Heart left ventricle (tissue), 16 donors: ENCODE results near the gene SHF. TPM values are rescaled to one million over a fixed set of nuclear protein-coding genes. Genes with fewer than 3 reads are reported as not detected.

ENCODE experiments used
- ATAC-seq, 4 donors: fragments of 200-7000 bp; cut with Tn5 transposase; one replicate each; pipeline ENCODE4 v1.9.1; 2020 to 2022; ENCODE audit warnings: moderate library complexity in 4 of 4, mild to moderate bottlenecking in 3 of 4, moderate number of reproducible peaks in 1 of 4
- DNase-seq, 5 donors: peaks; one replicate each; pipeline ENCODE4 v3.0.0-alpha.2; 2020
- H3K27ac ChIP-seq, 12 donors: fragments of 200-600 bp; sonication (generic) in 4 of 12; one replicate each; pipeline versions ENCODE4 v1.5.0 to v1.8.0; 2016 to 2022; ENCODE audit warnings: mild to moderate bottlenecking in 2 of 12
- H3K27me3 ChIP-seq, 9 donors: fragments of 200-600 bp; sonication (generic) in 2 of 9; one replicate each; pipeline versions ENCODE4 v1.5.1 to v1.8.0; 2016 to 2022; ENCODE audit warnings: mild to moderate bottlenecking in 3 of 9
- H3K36me3 ChIP-seq, 9 donors: fragments of 200-600 bp; sonication (generic) in 2 of 9; one replicate each; pipeline versions ENCODE4 v1.5.0 to v1.8.0; 2018 to 2022; ENCODE audit warnings: mild to moderate bottlenecking in 2 of 9
- H3K4me1 ChIP-seq, 12 donors: fragments of 200-600 bp; sonication (generic) in 4 of 12; one replicate each; pipeline versions ENCODE4 v1.5.0 to v1.8.0; 2016 to 2022; ENCODE audit warnings: mild to moderate bottlenecking in 3 of 12
- H3K4me3 ChIP-seq, 12 donors: fragments of 200-600 bp; sonication (generic) in 4 of 12; one replicate each; pipeline versions ENCODE4 v1.5.0 to v1.8.0; 2017 to 2022; ENCODE audit warnings: mild to moderate bottlenecking in 9 of 12, moderate library complexity in 4 of 12
- H3K9me3 ChIP-seq, 12 donors: fragments of 200-600 bp; sonication (generic) in 4 of 12; one replicate each; pipeline versions ENCODE4 v1.5.0 to v1.8.0; 2016 to 2022; ENCODE audit warnings: mild to moderate bottlenecking in 1 of 12
- POLR2A ChIP-seq, 2 donors: fragments of 450-650 bp; IDR thresholded peaks; one replicate each; pipeline ENCODE4 v1.6.1; 2017; ENCODE audit warnings: antibody characterized with exemption in 2 of 2, mild to moderate bottlenecking in 2 of 2, moderate library complexity in 2 of 2
- WGBS, 4 donors: extraction: QIAGEN DNeasy Blood & Tissue Kit in 2 of 4; methylation state at CpG; one replicate each; pipeline versions ENCODE4 v1.1.5 to v1.1.7; 2013 to 2018; 5-methylcytosine and 5-hydroxymethylcytosine counted together
- intact Hi-C, 10 donors: fragments of 100-400 bp; cut with DNase I; formaldehyde crosslinking; loops; one replicate each; pipeline versions ENCODE4 v1.11.1 to v1.14.2; 2022
- polyA plus RNA-seq, 2 donors: library from polyadenylated mRNA; stranded (reverse); fragments of 200-250 nt; gene quantifications; one replicate each; pipeline ENCODE4 v1.2.3, GENCODE V29; 2013
- total RNA-seq, 9 donors: library from RNA; depleted of rRNA in 2 of 9; stranded (reverse); fragments of >200 nt in 2 of 9; fragmentation: NEBNext Ultra II Directional in 3 of 9; extraction: Animal tissue kit (Norgen Biotek cat#: 25700) in 3 of 9; gene quantifications; one replicate each; pipeline versions ENCODE4 v1.1.0 to v1.2.4, GENCODE V29; 2016 to 2023
- TF ChIP-seq, protein P1 (sequence below), 12 donors: fragments of 200-600 bp; sonication (generic) in 4 of 12; IDR thresholded peaks; one replicate each; pipeline versions ENCODE4 v1.5.0 to v1.8.0; 2018 to 2022; ENCODE audit warnings: antibody characterized with exemption in 12 of 12, mild to moderate bottlenecking in 5 of 12
- donor health status: ischemic (EF 13 %, LVEDD 7.1; RV severe dilation, severe dysfunction).
- donor health status: healthy with polysubstance abuse.
- donor health status: DM: no; HTN: yes; CAD: no.
- donor health status: DM: no; HTN: no; CAD: no.
- donor health status: ischemic (EF 25% LVEDD 6.9; RV normal size, moderate dysfunction).
- donor health status: ischemic (EF 25% LVEDD 5.7; RV mildly dilated, moderate dysfunction).
- donor health status: healthy.
- donor health status: DM: yes; HTN: yes; CAD: no.
- donor health status: ischemic (EF 35%, LVEDD 5.7; RV mildly dilated, moderate dysfunction).
- donor health status: nonischemic (EF 11% LVEDD 7.7; RV severe dilation, severe dysfunction).
- donor health status: DM: yes; HTN: yes; CAD: no.
- donor health status: PGD.
- donor health status: ischemic (EF 29% LVEDD 5.4; RV normal size, mild dysfunction).
- donor health status: nonischemic (EF 23%, LVEDD 6.1; RV moderate dilation, normal function).

SHF gene
- total and polyA plus RNA-seq, 11 donors = 1.9 to 7.9 (median 3.9) TPM

DNA sequence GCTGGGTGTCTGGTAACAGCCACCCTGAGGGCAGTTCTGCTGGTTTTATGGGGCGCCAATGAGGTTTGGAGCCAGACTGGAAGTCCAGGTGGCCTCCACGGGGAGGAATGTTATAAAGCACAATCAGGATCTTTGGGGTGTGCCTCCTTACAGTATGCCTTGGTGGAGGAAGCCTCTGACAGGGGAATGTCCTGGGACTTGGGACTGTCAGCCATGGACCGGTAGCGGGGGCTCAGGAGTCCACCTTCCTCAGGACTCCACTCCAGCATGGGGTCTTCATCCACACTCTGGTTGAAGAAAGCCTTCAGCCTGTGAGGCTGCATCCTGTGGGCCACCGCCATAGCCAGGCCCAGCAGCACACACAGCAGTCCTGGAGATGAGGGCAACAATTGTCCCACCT lies 68.8 kb downstream of the SHF start:
- Histone ChIP-seq H3K9me3 (no peaks in the 10 kb centered on the region), H3K27me3 (peaks cover 21 to 83% (median 51%) of the 10 kb centered on the region in 9 donors), H3K27ac (no peak overlapping the region), H3K4me3 (no peak overlapping the region), H3K4me1 (peaks cover 0 to 27% (median 14%) of the 10 kb centered on the region in 12 donors), H3K36me3 (no peaks in the 10 kb centered on the region)
- DNase-seq (no peak), ATAC-seq (no peak)
- intact Hi-C loops = loop anchor here in 5 of 10 donors (5.0 to 10.0 kb wide), 7 partner anchors 54 to 154 kb away; no protein-coding TSS in a partner anchor
- WGBS, 4 donors = 83 to 95% (median 87%) methylated on average over 2 to 5 of the region's 5 CpGs
- TF ChIP-seq, protein P1, sequence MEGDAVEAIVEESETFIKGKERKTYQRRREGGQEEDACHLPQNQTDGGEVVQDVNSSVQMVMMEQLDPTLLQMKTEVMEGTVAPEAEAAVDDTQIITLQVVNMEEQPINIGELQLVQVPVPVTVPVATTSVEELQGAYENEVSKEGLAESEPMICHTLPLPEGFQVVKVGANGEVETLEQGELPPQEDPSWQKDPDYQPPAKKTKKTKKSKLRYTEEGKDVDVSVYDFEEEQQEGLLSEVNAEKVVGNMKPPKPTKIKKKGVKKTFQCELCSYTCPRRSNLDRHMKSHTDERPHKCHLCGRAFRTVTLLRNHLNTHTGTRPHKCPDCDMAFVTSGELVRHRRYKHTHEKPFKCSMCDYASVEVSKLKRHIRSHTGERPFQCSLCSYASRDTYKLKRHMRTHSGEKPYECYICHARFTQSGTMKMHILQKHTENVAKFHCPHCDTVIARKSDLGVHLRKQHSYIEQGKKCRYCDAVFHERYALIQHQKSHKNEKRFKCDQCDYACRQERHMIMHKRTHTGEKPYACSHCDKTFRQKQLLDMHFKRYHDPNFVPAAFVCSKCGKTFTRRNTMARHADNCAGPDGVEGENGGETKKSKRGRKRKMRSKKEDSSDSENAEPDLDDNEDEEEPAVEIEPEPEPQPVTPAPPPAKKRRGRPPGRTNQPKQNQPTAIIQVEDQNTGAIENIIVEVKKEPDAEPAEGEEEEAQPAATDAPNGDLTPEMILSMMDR (IDR thresholded peaks at IDR 0.05) = no peak
- no peak for TF ChIP-seq POLR2A (IDR thresholded peaks at IDR 0.05)

DNA sequence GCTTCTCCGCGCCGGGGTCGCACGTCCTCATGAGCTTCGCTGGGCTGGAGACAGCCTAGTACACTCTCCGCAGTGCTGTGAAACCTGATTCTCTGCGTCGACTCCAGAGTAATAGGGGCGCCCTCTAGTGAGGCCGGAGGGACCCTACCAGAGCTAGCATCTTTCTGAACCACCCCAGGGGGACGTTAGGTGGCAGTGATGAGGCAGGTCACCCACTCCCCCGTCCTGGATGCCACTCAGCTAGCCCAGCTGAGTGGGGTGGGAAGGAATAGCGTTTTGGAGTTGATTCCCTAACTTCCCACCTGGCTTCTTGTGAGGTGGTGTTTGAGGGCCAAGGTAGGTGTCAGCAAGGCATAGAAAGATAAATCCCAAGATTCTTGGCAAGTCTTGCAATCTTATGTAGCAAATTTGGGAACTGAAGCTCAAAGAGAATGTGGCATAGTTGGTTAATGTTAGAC lies 69.6 kb downstream of the SHF start:
- 0 to 1% (median 0%) methylated on average over 14 of the region's 14 CpGs for WGBS, 4 donors
- H3K4me3 ChIP-seq = peak overlapping the region in 10 of 12 donors; percentile 2 to 49 (median 30)
- intact Hi-C loops = loop anchor here in 5 of 10 donors (5.0 to 10.0 kb wide), 7 partner anchors 53 to 153 kb away; no protein-coding TSS in a partner anchor

DNA sequence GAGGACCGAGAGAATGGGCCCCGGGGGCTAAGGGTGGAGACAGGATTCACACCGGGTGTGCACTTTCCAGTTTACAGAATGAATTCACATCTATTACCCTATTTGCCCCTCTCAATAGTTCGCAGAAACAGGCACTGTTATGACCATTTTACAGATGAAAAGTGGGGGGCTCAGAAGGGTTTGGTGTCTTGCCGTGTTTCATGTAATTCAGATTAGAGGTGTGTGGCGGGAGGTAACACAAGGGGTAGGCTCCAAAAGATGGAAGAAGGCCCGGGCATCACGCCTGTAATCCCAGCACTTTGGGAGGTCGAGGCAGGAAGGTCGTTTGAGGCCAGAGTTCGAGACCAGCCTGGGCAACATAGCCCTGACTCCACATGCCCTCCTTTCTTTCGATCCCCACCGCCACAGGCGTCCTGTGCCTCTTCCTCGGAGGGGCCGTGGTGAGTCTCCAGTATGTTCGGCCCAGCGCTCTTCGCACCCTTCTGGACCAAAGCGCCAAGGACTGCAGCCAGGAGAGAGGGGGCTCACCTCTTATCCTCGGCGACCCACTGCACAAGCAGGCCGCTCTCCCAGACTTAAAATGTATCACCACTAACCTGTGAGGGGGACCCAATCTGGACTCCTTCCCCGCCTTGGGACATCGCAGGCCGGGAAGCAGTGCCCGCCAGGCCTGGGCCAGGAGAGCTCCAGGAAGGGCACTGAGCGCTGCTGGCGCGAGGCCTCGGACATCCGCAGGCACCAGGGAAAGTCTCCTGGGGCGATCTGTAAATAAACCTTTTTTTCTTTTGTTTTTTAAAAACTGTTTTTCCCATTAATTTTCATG lies 70.2 kb downstream of the SHF start:
- H3K9me3 ChIP-seq = no peaks in the 10 kb centered on the region
- H3K4me3 ChIP-seq = peak overlapping the region in 10 of 12 donors; percentile 2 to 49 (median 30)
- intact Hi-C loops = loop anchor here in 5 of 10 donors (5.0 to 10.0 kb wide), 7 partner anchors 53 to 153 kb away; no protein-coding TSS in a partner anchor
- no peaks in the 10 kb centered on the region for H3K36me3 ChIP-seq
- ATAC-seq (peak; percentile 2 to 37 (median 13)), DNase-seq (no peak)
- peaks cover 3 to 36% (median 20%) of the 10 kb centered on the region in 12 donors for H3K4me1 ChIP-seq
- WGBS, 4 donors = 38 to 50% (median 39%) methylated on average over 28 to 33 of the region's 33 CpGs
- no peak overlapping the region for H3K27ac ChIP-seq
- TF ChIP-seq, protein P1 (IDR thresholded peaks at IDR 0.05) = no peak
- no peak for TF ChIP-seq POLR2A (IDR thresholded peaks at IDR 0.05)
- H3K27me3 ChIP-seq = peaks cover 35 to 93% (median 59%) of the 10 kb centered on the region in 9 donors

More for the DNA sequence above, 69.6 kb downstream of the SHF start:
- Histone ChIP-seq H3K4me1 (peaks cover 0 to 29% (median 15%) of the 10 kb centered on the region in 12 donors), H3K27me3 (peaks cover 30 to 92% (median 54%) of the 10 kb centered on the region in 9 donors), H3K36me3 (no peaks in the 10 kb centered on the region), H3K27ac (no peak overlapping the region), H3K9me3 (no peaks in the 10 kb centered on the region)
- ATAC-seq = peak; percentile 94 to 99 (median 96)
- DNase-seq = peak; percentile 83 to 89 (median 87)
- TF ChIP-seq, protein P1 (IDR thresholded peaks at IDR 0.05) = peak; percentile 87 to 100 (median 97)
- no peak for TF ChIP-seq POLR2A (IDR thresholded peaks at IDR 0.05)

Other genes with a start within 250 kb of the SHF start
- gene TERB2, start 231.3 kb downstream of the SHF start, total RNA-seq = not detected
- not detected for gene TERB2, start 231.3 kb downstream of the SHF start, polyA plus RNA-seq
- gene SORD, start 164.8 kb downstream of the SHF start, total RNA-seq = 10 to 100 TPM in 5 of 9 donors, 1 to 10 TPM in 4; 5.7 to 16.7 (median 11.0) TPM
- 1 to 10 TPM; 3.4 to 6.4 TPM for gene SORD, start 164.8 kb downstream of the SHF start, polyA plus RNA-seq
- gene DUOX2, start 73.8 kb downstream of the SHF start, total RNA-seq = 1 to 10 TPM in 1 of 9 donors, under 1 TPM in 8; 0.02 to 1.4 (median 0.11) TPM
- under 1 TPM; 0.03 to 0.53 TPM for gene DUOX2, start 73.8 kb downstream of the SHF start, polyA plus RNA-seq
- gene DUOXA2, start 73.6 kb downstream of the SHF start, total RNA-seq = not detected
- gene DUOXA2, start 73.6 kb downstream of the SHF start, polyA plus RNA-seq = under 1 TPM in 1 of 2 donors, not detected in 1; 0.03 TPM
- gene DUOXA1, start 58.1 kb downstream of the SHF start, total RNA-seq = 1 to 10 TPM in 1 of 9 donors, under 1 TPM in 5, not detected in 3; 0.21 to 1.3 (median 0.31) TPM
- gene DUOXA1, start 58.1 kb downstream of the SHF start, polyA plus RNA-seq = under 1 TPM; 0.11 to 0.53 TPM
- gene DUOX1, start 58.0 kb downstream of the SHF start, total RNA-seq = 1 to 10 TPM in 1 of 9 donors, under 1 TPM in 8; 0.19 to 1.6 (median 0.52) TPM
- under 1 TPM; 0.11 to 0.95 TPM for gene DUOX1, start 58.0 kb downstream of the SHF start, polyA plus RNA-seq
- gene SLC28A2, start 64.3 kb upstream of the SHF start, total RNA-seq = not detected
- gene SLC28A2, start 64.3 kb upstream of the SHF start, polyA plus RNA-seq = not detected
- gene GATM, start 190.6 kb upstream of the SHF start, total RNA-seq = 100 to 1,000 TPM in 1 of 9 donors, 10 to 100 TPM in 8; 12.9 to 121 (median 29.7) TPM
- gene GATM, start 190.6 kb upstream of the SHF start, polyA plus RNA-seq = 1 to 10 TPM; 8.3 to 9.1 TPM